ENCODE data around the gene CAT.

Gene CAT

DNA sequence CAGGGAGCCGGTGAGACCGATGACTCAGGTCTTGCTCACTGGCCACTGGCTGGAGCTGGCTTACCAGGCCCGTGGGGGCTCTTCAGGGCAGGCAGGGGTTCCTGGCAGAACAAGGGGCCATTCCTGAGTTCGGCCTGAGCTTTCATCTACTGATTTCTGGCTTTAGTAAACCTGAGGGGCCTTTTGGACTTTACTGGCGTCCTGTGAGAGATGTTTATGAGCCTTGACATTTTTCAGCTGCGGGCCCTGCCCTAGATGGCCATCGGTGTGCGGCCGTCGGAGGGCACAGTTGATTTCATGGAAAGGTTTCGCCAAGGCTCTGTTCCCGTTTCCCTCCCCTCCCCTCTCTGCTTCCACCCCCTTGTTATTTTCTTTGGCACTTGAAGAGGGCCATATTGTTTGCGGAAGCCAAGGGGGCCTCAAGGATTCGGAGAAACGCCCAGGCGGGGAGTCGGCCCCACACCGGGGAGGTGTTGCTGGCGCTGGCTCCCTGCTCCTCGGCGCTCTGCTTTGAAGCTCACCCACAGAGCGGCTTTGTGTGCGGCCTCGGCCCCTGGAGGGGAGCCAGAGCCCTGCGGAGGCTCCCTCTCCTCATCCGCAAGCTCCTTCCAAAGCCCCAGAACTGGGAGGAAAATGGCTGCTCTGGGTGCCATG lies 57.1 kb downstream of the CAT start:
- DNase-seq (ENCODE audit: low spot score), result no peak

DNA sequence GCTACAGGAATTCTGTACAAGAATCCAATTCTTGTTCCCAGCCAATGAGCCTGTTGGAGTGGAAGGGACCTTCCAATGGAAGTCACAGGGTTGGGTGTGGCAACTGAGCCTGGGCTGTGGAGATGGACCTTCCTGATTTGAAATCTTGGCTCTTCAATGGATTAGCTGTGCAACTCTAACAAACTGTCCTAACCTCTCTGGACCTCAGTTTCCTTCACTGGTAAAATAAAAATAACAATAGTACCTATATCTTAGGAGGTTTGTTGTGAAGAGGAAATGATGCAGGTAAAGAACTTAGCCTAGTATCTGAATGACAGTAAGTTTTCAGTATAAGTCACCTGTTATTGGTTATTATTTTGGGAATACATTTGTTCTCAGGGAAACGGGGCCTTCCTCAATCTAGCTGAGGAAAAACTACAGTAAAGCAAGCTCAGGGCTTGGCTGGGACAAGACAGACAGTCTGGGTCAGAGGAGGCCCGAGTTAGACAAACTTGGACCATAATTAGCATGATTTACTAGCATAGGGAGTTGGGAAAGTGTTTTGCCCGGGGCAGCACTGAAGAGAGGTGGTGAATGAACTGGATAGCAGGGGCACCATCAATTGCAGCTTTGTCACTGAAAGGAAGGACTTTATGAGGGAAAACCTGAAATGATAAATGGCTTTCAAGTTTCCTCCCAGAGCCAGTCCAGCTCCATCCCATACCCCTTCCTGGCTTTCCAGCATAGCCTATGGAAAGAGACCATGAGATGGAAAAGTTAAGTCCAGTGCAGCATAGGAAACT lies 61.2 kb downstream of the CAT start:
- no peak for DNase-seq (ENCODE audit: low spot score)

- peak; percentile 56 for DNase-seq (ENCODE audit: low spot score)
Measured at GRCh38 chr11:34501500-34501899, 62.8 kb downstream of the CAT start.

- DNase-seq (ENCODE audit: low spot score), result no peak
Measured at GRCh38 chr11:34501949-34502348, 63.2 kb downstream of the CAT start.

DNA sequence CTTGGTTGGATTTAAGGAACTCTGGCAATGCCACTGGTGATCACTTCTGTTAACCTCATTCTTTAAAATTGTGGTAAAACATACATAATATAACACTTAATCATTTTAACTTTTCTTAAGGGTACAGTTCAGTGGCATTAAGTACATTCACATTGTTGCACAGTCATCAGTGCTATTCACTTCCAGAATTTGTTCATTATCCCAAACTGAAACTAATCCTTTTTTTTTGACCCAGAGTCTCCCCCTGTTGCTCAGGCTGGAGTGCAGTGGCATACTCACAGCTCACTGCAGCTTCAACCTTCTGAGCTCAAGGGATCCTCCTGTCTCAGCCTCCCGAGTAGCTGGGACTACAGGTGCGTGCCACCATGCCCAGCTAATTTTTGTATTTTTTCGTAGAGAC lies 64.2 kb downstream of the CAT start:
- no peak for DNase-seq (ENCODE audit: low spot score)

DNA sequence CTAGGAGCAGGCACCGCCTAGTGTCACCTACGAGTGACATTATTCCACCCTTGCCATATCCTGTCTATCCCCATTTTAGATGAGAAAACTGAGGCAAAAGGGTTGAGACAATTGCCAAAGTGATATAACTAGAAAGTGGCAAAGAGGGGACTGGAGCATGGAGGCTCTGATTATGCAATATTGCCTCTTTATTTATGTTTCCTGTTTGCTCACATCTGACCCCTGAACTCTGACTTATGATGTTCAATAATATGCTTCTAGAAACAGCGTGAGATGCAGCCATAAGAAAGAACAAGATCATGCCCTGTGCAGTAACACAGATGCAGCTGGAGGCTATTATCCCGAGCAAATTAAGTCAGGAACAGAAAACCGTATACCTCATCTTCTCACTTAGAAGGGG lies 67.1 kb downstream of the CAT start:
- DNase-seq (ENCODE audit: low spot score), result no peak

- no peak for DNase-seq (ENCODE audit: low spot score)
Measured at GRCh38 chr11:34507156-34507555, 68.4 kb downstream of the CAT start.

- no peak for DNase-seq (ENCODE audit: low spot score)
Measured at GRCh38 chr11:34507610-34508009, 68.9 kb downstream of the CAT start.

- DNase-seq (ENCODE audit: low spot score), result no peak
Measured at GRCh38 chr11:34508524-34508923, 69.8 kb downstream of the CAT start.

DNA sequence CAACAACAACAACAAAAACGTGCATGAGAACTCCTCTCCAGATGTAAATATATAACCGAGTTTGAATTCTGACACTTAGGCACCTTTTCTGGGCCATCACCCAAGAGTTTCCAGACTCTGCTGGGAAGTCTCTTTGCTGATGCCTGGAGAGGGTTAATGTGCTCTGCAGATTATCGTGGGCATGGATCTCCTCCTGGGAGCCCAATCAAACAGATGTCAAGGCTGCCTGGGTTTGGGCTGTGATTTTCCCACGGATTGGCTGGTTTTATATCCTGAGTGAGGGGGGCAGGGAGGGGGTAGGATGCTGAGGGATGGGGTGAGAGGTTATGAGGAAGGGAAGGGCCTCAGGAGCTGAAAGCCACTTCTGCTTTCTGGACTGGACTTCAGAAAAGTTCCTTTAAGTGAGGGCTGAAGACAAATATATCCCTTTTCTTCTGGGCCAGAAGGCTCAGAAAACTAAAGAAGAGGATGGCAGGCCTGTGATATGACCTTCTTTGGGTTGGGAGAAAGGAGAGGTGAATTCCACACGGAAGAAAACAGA lies 70.7 kb downstream of the CAT start:
- DNase-seq (ENCODE audit: low spot score), result no peak

GRCh38 chr11:34510218-34510617 lies 71.5 kb downstream of the CAT start:
- DNase-seq (ENCODE audit: low spot score), result no peak

DNA sequence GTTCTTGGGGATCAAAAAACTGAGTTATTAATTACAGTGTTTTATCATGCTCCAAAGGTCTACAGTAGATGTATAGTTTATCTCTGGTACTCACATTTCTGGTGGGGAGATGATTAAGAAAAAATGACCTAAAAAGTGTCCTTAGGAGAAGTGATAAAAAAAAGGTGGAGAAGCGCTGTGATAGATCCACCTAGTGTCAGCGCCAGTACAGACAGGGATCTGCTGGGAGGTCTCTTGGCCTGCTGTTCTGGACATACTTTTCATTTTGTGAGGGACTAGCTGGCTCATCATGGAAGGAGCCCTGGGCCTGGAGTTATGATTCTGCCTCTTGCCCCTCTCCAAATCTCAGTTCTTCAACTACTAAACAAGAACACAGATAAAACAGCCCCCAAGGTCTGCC lies 71.9 kb downstream of the CAT start:
- DNase-seq (ENCODE audit: low spot score), result no peak

DNA sequence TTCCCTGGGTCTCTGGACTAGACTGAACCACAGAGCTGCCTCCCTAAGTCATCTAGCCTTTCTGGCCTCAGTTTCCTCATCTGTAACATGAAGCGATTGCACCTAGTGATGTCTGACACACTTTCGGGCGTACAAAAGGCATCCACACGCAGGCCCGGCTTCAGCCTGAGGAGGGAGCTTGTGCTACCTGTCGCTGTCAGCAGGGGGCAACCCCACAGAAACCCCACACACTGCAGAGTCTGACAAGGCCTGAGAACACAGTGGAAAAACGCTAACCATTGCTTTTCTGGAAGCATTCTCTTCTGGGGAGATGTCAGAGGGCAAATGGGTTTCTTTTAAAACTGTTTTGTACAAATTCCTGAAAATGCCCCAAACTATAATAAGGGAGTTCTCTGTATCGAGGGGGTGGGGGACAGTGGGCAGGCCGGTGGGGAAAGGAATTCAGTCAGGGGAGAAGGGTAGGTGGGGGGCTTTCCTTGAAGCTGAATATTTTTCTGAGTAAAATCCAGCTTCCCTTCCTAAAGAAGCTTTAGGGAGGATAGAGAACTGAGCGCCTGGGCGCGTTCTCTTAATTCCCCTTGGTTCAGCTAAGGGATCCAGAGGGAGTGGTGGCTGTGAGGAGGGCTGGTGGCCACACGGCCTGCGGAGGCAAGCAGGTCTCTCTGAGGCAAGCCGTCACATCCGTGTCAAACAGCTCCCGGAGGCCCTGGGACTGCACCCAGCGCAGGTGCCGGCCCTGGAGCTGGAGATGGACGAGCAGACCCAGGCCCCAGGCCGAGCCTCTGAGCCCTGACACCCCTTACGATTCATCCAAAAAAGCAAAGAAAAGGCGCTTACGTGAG lies 74.3 kb downstream of the CAT start:
- DNase-seq (ENCODE audit: low spot score), result peak; percentile 47

- no peak for DNase-seq (ENCODE audit: low spot score)
Measured at GRCh38 chr11:34513682-34514449, 75.1 kb downstream of the CAT start, which contains the start of gene ELF5. TSS of gene ELF5 (minus strand) at chr11:34513794. CDS start at chr11:34505749, 8,045 bp downstream.

DNA sequence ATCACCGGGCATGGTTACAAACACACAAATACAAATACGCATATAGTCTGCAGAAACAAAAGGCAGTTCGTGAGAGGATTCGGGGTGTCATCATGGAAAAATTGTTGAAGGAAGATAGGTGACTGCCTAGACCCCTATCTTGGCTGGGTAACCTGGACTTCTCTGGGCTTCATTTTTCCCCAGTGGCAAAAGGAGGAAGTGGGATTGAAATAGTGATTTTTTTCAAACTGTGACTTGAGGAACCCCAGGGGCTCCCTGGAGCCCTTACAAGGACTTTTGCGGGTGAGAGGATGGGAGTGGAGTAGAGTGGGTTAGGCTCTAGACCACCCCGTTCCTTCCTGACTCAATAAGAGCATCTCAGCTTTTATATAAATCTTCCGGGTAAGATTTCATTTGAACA lies 75.9 kb downstream of the CAT start:
- no peak for DNase-seq (ENCODE audit: low spot score)

DNA sequence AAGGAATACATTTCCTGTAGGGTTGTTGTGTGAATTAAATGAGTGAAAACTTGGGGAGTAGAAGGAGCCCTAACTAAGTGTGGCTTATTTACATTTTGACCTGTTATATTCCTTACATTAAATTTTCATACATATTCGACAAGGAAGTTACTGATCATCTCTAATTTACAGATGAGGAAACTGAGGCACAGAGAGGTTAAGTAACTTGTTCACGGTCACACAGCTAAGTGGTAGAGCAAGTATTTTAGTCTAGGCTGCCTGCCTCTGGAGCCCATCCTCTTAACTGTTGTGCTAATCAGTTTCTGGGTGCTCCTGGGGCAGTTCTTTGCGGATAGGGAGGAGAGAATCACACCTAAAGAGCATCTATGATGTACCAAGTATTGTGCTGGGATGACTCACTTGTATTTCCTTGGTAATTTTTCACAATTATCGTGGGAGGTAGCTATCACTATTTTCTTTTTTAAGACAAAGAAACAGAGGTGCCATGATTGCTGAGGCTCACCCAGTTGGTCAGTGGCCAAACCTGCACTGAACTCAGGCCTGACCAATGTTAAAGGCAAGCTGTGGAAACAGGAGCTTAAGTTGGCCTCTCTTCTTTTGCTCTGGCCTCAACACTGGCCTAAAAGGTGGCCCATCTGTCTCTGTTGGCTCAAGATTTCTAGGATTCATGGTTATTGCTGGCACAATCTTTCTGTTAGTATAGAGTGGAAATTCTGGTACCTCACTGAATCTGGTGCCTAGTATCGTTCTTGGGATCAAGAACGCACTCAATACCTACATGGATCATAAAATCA lies 77.7 kb downstream of the CAT start:
- DNase-seq (ENCODE audit: low spot score), result no peak

DNA sequence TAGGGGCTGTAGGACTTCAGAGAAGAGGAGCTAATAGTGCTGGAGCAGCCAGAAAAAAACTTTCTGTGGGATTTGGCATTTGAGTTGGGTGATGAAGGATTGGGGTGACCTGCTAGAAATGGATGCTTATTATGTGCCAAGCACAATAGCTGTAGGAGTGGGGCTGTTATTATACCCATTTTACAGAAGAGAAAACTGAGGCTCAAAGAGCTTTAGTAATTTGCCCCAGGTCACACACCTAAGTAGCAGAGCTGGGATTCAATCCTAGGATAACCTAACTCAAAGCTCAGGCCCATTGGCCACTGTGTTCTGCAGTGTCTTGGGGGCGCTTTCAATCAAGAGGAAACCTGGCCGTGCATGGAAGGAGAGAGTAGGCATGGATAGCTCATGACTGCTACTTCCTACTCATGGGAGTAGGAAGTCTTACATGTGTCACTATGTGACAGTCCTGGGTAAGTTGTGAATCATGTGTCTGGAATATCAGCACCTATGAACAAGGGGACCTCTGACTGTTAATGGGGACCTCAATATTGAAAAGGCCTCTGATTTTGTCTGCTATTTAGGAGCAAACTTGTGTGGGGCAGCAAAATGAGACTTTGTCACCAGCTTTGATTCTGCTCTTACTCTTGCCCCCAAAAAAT lies 81.0 kb downstream of the CAT start:
- no peak for DNase-seq (ENCODE audit: low spot score)

DNA sequence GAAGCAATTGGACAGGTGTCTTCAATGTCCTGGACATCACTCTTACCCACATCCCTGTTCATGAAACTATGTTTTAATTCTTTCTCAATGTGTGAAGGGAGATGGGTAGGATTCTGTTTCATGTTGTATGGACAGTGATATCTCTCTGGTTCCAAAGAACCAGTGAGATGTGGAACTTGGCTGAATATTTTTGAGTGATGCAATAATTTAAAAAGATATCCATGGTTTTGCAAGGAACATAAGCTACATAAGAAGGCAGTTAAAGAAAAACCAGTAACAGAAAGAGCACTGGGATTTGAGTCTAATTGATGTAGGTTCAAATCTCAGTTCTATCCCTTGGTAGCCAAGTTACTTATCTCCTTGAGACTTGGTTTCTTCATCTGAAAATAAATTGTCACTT lies 82.5 kb downstream of the CAT start:
- no peak for DNase-seq (ENCODE audit: low spot score)

All from HuH-7.5 (cell line).